SK-N-SH (cell line): ENCODE results near the gene ZNF239. TPM values are rescaled to one million over a fixed set of nuclear protein-coding genes. Genes with fewer than 3 reads are reported as not detected.

Experiments used
- CTCF ChIA-PET: fragments of 300-600, 350-600 bp; formaldehyde crosslinking; extraction: SDS; loops from one replicate; lab custom pipeline; 2021; lab: Yijun Ruan, JAX
- POLR2A ChIA-PET: fragments of 350-600 bp; sonication (Branson Sonifier 250); formaldehyde crosslinking; extraction: SDS; loops from one replicate; lab custom pipeline; 2020; ENCODE audit warnings: antibody characterized with exemption, inconsistent platforms; lab: Yijun Ruan, JAX
- DNase-seq: peaks from one replicate; pipeline ENCODE4 v3.0.0; 2012
- H2AFZ ChIP-seq: fragments of 200-600 bp; sonication (generic); 2 replicates; pipeline ENCODE4 v1.8.1; 2016; ENCODE audit warnings: antibody characterized with exemption, mild to moderate bottlenecking, low read depth
- H3F3A ChIP-seq: fragments of 200-600 bp; sonication (generic); replicated peaks from 2 replicates; pipeline ENCODE3; 2016; ENCODE audit warnings: antibody characterized with exemption, mild to moderate bottlenecking; ENCODE audit not compliant: insufficient read depth
- H3K27ac ChIP-seq, 2 experiments: fragments of 200-500 bp in 1 of 2; fragments of 200-600 bp in 1 of 2; sonication (Bioruptor generic) in 1 of 2; sonication (generic), shearing (Covaris generic) in 1 of 2; 2 replicates each; pipeline versions ENCODE4 v1.5.1 to v1.6.1; 2014 to 2016; ENCODE audit warnings: low read depth in 2 of 2, inconsistent platforms in 1 of 2, low read length in 1 of 2, mild to moderate bottlenecking in 1 of 2, mixed read lengths in 1 of 2
- H3K27me3 ChIP-seq: fragments of 200-600 bp; sonication (generic), shearing (Covaris generic); 2 replicates; pipeline ENCODE4 v1.6.1; 2016; ENCODE audit warnings: mixed run types; ENCODE audit not compliant: insufficient read depth
- H3K36me3 ChIP-seq, 2 experiments: fragments of 200-500 bp in 1 of 2; fragments of 200-600 bp in 1 of 2; sonication (Bioruptor generic) in 1 of 2; sonication (generic) in 1 of 2; replicated peaks in 1 of 2; 2 replicates each; pipeline versions ENCODE3 to v1.5.1; 2014 to 2016; ENCODE audit warnings: low read length in 1 of 2, mild to moderate bottlenecking in 1 of 2; ENCODE audit not compliant: insufficient read depth in 2 of 2, control insufficient read depth in 1 of 2
- H3K4me1 ChIP-seq, 2 experiments: fragments of 200-500 bp in 1 of 2; fragments of 200-600 bp in 1 of 2; sonication (Bioruptor generic) in 1 of 2; sonication (generic), shearing (Covaris generic) in 1 of 2; 2 replicates each; pipeline versions ENCODE4 v1.5.1 to v1.6.1; 2014 to 2016; ENCODE audit warnings: low read depth in 1 of 2, low read length in 1 of 2, mixed run types in 1 of 2; ENCODE audit not compliant: insufficient read depth in 2 of 2, control insufficient read depth in 1 of 2
- H3K4me2 ChIP-seq: fragments of 200-600 bp; sonication (generic), shearing (Covaris generic); 2 replicates; pipeline ENCODE4 v1.6.1; 2017; ENCODE audit warnings: mixed run types
- H3K4me3 ChIP-seq, 2 experiments: fragments of 200-500 bp in 1 of 2; fragments of 200-600 bp in 1 of 2; sonication (Bioruptor generic) in 1 of 2; sonication (generic), shearing (Covaris generic) in 1 of 2; 2 replicates each; pipeline versions ENCODE4 v1.5.1 to v1.8.1; 2014 to 2016; ENCODE audit warnings: low read depth in 2 of 2, inconsistent platforms in 1 of 2, low read length in 1 of 2, mild to moderate bottlenecking in 1 of 2, mixed read lengths in 1 of 2, moderate library complexity in 1 of 2
- H3K79me2 ChIP-seq: fragments of 200-600 bp; sonication (generic); 2 replicates; pipeline ENCODE4 v1.8.1; 2017; ENCODE audit warnings: mild to moderate bottlenecking; ENCODE audit not compliant: insufficient read depth
- H3K9ac ChIP-seq: fragments of 200-600 bp; sonication (generic); 2 replicates; pipeline ENCODE4 v1.6.1; 2017; ENCODE audit warnings: mixed run types
- H3K9me2 ChIP-seq: fragments of 200-600 bp; sonication (generic); 2 replicates; pipeline ENCODE4 v1.6.1; 2017; ENCODE audit warnings: mixed run types
- H3K9me3 ChIP-seq: fragments of 200-600 bp; sonication (generic); 2 replicates; pipeline ENCODE4 v1.6.1; 2017; ENCODE audit warnings: mixed run types, mild to moderate bottlenecking, moderate library complexity
- H4K20me1 ChIP-seq: fragments of 200-600 bp; sonication (generic); 2 replicates; pipeline ENCODE4 v1.6.1; 2017; ENCODE audit warnings: mild to moderate bottlenecking, mixed run types; ENCODE audit not compliant: insufficient read depth
- CHD2 ChIP-seq: fragments of 150-350 bp; IDR thresholded peaks from 2 replicates; pipeline ENCODE4 v1.6.1; 2018; ENCODE audit warnings: low read length; ENCODE audit not compliant: partially characterized antibody
- FOSL2 ChIP-seq: IDR thresholded peaks from 2 replicates; pipeline ENCODE4 v1.4.0; 2012; ENCODE audit warnings: low read depth, mild to moderate bottlenecking, moderate library complexity, borderline replicate concordance
- GATA2 ChIP-seq: sonication (generic); formaldehyde crosslinking; IDR thresholded peaks from 2 replicates; pipeline ENCODE4 v1.5.0; 2020; ENCODE audit warnings: mild to moderate bottlenecking, missing genetic modification reagents
- JUND ChIP-seq: IDR thresholded peaks from 2 replicates; pipeline ENCODE4 v1.4.0; 2012
- REST ChIP-seq: IDR thresholded peaks from 2 replicates; pipeline ENCODE4 v1.6.1; 2012; ENCODE audit warnings: mild to moderate bottlenecking, low read depth, low read length, moderate library complexity
- RXRA ChIP-seq: IDR thresholded peaks from 2 replicates; pipeline ENCODE4 v1.4.0; 2012; ENCODE audit warnings: low read depth, mild to moderate bottlenecking, borderline replicate concordance
- TEAD4 ChIP-seq: IDR thresholded peaks from 2 replicates; pipeline ENCODE4 v1.4.0; 2012; ENCODE audit warnings: mild to moderate bottlenecking, borderline replicate concordance; ENCODE audit not compliant: insufficient read depth
- ZBTB33 ChIP-seq: IDR thresholded peaks from 2 replicates; pipeline ENCODE4 v1.4.0; 2012; ENCODE audit warnings: low read depth, borderline replicate concordance
- WGBS: methylation state at CpG from one replicate; pipeline ENCODE4 v1.1.6; 2017; ENCODE audit warnings: low lambda C conversion rate; 5-methylcytosine and 5-hydroxymethylcytosine counted together
- polyA plus RNA-seq, 3 experiments: library from polyadenylated mRNA; depleted of rRNA; stranded (reverse); fragments of >200 nt; gene quantifications; 2 replicates each; pipeline ENCODE4 v1.2.3, GENCODE V29; 2012
- TF ChIP-seq, protein P1 (sequence below): fragments of 200-600 bp; sonication (generic); IDR thresholded peaks from 2 replicates; pipeline ENCODE4 v1.6.1; 2017; ENCODE audit warnings: antibody characterized with exemption, mild to moderate bottlenecking, moderate library complexity

Gene ZNF239
- polyA plus RNA-seq, 1 of the 3 experiments (the other 2 are of a cell fraction), result 11.4 TPM

DNA sequence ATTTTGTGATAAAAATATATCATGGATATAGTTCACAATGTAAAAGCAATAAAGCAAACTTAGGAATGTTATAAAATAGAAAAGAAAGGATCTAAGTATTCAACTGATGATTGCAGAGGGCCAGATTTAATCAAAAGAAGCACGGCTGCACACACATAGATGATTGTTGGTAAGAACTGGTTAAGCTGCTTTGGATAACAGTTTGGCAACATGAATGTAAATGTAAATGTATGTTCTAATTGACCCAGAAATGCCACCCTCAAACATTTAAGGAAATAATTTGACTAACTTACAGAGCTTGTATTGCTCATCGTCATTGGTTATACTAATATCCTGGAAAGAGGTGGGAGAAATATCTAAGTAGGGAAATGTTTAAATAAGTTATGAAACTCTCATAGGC lies 45.0 kb upstream of the ZNF239 start:
- H3K27me3 ChIP-seq, result no peaks in the 10 kb centered on the region
- H3K9ac ChIP-seq, result no peak overlapping the region
- H3K9me2 ChIP-seq, result no peaks in the 10 kb centered on the region
- no peak overlapping the region for H2AFZ ChIP-seq
- no peaks in the 10 kb centered on the region for H4K20me1 ChIP-seq
- H3K36me3 ChIP-seq, result peaks cover 22 to 24% of the 10 kb centered on the region in 2 experiments
- H3K4me3 ChIP-seq, result no peak overlapping the region
- H3K9me3 ChIP-seq, result peaks cover 27% of the 10 kb centered on the region
- TF ChIP-seq ZBTB33 (no peak), CHD2 (no peak), JUND (no peak), REST (no peak), FOSL2 (no peak), GATA2 (no peak), RXRA (no peak), TEAD4 (no peak)
- TF ChIP-seq, protein P1, sequence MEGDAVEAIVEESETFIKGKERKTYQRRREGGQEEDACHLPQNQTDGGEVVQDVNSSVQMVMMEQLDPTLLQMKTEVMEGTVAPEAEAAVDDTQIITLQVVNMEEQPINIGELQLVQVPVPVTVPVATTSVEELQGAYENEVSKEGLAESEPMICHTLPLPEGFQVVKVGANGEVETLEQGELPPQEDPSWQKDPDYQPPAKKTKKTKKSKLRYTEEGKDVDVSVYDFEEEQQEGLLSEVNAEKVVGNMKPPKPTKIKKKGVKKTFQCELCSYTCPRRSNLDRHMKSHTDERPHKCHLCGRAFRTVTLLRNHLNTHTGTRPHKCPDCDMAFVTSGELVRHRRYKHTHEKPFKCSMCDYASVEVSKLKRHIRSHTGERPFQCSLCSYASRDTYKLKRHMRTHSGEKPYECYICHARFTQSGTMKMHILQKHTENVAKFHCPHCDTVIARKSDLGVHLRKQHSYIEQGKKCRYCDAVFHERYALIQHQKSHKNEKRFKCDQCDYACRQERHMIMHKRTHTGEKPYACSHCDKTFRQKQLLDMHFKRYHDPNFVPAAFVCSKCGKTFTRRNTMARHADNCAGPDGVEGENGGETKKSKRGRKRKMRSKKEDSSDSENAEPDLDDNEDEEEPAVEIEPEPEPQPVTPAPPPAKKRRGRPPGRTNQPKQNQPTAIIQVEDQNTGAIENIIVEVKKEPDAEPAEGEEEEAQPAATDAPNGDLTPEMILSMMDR, result no peak
- POLR2A ChIA-PET, result no interaction called here
- H3K4me2 ChIP-seq, result no peak overlapping the region
- no peaks in the 10 kb centered on the region for H3F3A ChIP-seq
- CTCF ChIA-PET, result no interaction called here
- DNase-seq, result no peak
- H3K27ac ChIP-seq, result no peak overlapping the region
- 98% methylated on average over 2 of the region's 2 CpGs for WGBS
- no peaks in the 10 kb centered on the region; the same call in 1 of the 2 replicates for H3K79me2 ChIP-seq
- H3K4me1 ChIP-seq, result no peaks in the 10 kb centered on the region
